ENCODE results near the gene NBPF20.
A peak's percentile ranks its signal among the peaks of the same experiment; 100 is the strongest.
"Not testable (repeated sequence)": the region's sequence is repeated elsewhere in the genome, so short reads cannot be mapped to it uniquely, and the experiment has no call there.

Gene NBPF20

GRCh38 chr1:145429329-145429728, 3.9 kb upstream of the NBPF20 start:
- DNase-seq (ENCODE audit: low spot score) = not testable (repeated sequence)

GRCh38 chr1:145424612-145425435, 579 bp downstream of the NBPF20 start:
- DNase-seq (ENCODE audit: low spot score) = peak; percentile 41

GRCh38 chr1:145415149-145415548, 10.3 kb downstream of the NBPF20 start:
- DNase-seq (ENCODE audit: low spot score) = not testable (repeated sequence)

- DNase-seq (ENCODE audit: low spot score) = not testable (repeated sequence)
Observed at GRCh38 chr1:145407266-145407665, 18.1 kb downstream of the NBPF20 start.

- DNase-seq (ENCODE audit: low spot score) = not testable (repeated sequence)
Observed at GRCh38 chr1:145404949-145405348, 20.5 kb downstream of the NBPF20 start.

GRCh38 chr1:145400701-145401100, 24.7 kb downstream of the NBPF20 start:
- not testable (repeated sequence) for DNase-seq (ENCODE audit: low spot score)
